Liver (tissue), 9 donors: ENCODE data around the gene SNX9. TPM values are rescaled to one million over a fixed set of nuclear protein-coding genes. Genes with fewer than 3 reads are reported as not detected.
A peak's percentile ranks its signal among the peaks of the same experiment; 100 is the strongest.

Source experiments
- DNase-seq: peaks from one replicate; pipeline ENCODE4 v3.0.0-alpha.2; 2017; ENCODE audit warnings: low spot score
- H3K27ac ChIP-seq, 2 donors: one replicate each; pipeline ENCODE4 v1.7.0; 2013; ENCODE audit warnings: inconsistent platforms in 2 of 2, low read length in 2 of 2, control low read depth in 1 of 2, low read depth in 1 of 2, mild to moderate bottlenecking in 1 of 2
- H3K27me3 ChIP-seq, 4 donors: one replicate each; pipeline versions ENCODE4 v1.6.1 to v1.7.0; 2013; ENCODE audit warnings: low read length in 3 of 4, inconsistent platforms in 1 of 4, mild to moderate bottlenecking in 1 of 4, moderate library complexity in 1 of 4; ENCODE audit not compliant: control insufficient read depth in 4 of 4, insufficient read depth in 4 of 4
- H3K36me3 ChIP-seq, 4 donors: one replicate each; pipeline versions ENCODE4 v1.6.1 to v1.7.0; 2013; ENCODE audit warnings: low read length in 3 of 4, mild to moderate bottlenecking in 3 of 4, low read depth in 1 of 4, moderate library complexity in 1 of 4; ENCODE audit not compliant: control insufficient read depth in 4 of 4, insufficient read depth in 3 of 4
- H3K4me1 ChIP-seq, 4 donors: one replicate each; pipeline versions ENCODE4 v1.6.1 to v1.7.0; 2013; ENCODE audit warnings: low read length in 3 of 4, mild to moderate bottlenecking in 3 of 4, moderate library complexity in 1 of 4; ENCODE audit not compliant: control insufficient read depth in 4 of 4, insufficient read depth in 4 of 4
- H3K4me3 ChIP-seq, 3 donors: one replicate each; pipeline versions ENCODE4 v1.6.1 to v1.7.0; 2013; ENCODE audit warnings: low read length in 3 of 3, control low read depth in 1 of 3, low read depth in 1 of 3, mild to moderate bottlenecking in 1 of 3
- H3K9ac ChIP-seq, 2 donors: one replicate each; pipeline ENCODE4 v1.7.0; 2013; ENCODE audit warnings: low read length in 2 of 2, mild to moderate bottlenecking in 2 of 2, moderate library complexity in 2 of 2, control low read depth in 1 of 2, low read depth in 1 of 2
- H3K9me3 ChIP-seq, 4 donors: one replicate each; pipeline versions ENCODE4 v1.6.1 to v1.7.0; 2013; ENCODE audit warnings: low read length in 3 of 4; ENCODE audit not compliant: control insufficient read depth in 4 of 4
- CTCF ChIP-seq: fragments of 150-350 bp; IDR thresholded peaks from 2 replicates; pipeline ENCODE4 v1.5.1; 2017; ENCODE audit warnings: improper control_type of control experiment, low read depth, low read length; ENCODE audit not compliant: missing input control
- EGR1 ChIP-seq, 2 donors: IDR thresholded peaks; 2 replicates each; pipeline ENCODE4 v1.6.1; 2016 to 2018; ENCODE audit warnings: antibody characterized with exemption in 2 of 2, low read depth in 2 of 2
- FOXA2 ChIP-seq: IDR thresholded peaks from 2 replicates; pipeline ENCODE4 v1.6.1; 2016; ENCODE audit warnings: antibody characterized with exemption
- GABPA ChIP-seq, 2 donors: IDR thresholded peaks in 1 of 2; conservative IDR thresholded peaks in 1 of 2; 2 replicates each; pipeline ENCODE4 v1.6.1; 2016; ENCODE audit warnings: antibody characterized with exemption in 2 of 2, mild to moderate bottlenecking in 1 of 2, moderate library complexity in 1 of 2
- HNF4A ChIP-seq, 2 donors: conservative IDR thresholded peaks; 2 replicates each; pipeline ENCODE4 v1.6.1; 2016; ENCODE audit warnings: antibody characterized with exemption in 2 of 2, mild to moderate bottlenecking in 2 of 2
- HNF4G ChIP-seq: IDR thresholded peaks from 2 replicates; pipeline ENCODE4 v1.6.1; 2016; ENCODE audit warnings: antibody characterized with exemption
- JUND ChIP-seq, 2 donors: IDR thresholded peaks; 2 replicates each; pipeline ENCODE4 v1.6.1; 2016; ENCODE audit warnings: antibody characterized with exemption in 2 of 2
- NR2F2 ChIP-seq: IDR thresholded peaks from 2 replicates; pipeline ENCODE4 v1.6.1; 2016; ENCODE audit warnings: antibody characterized with exemption
- RAD21 ChIP-seq, 2 donors: IDR thresholded peaks; 2 replicates each; pipeline ENCODE4 v1.6.1; 2016; ENCODE audit warnings: antibody characterized with exemption in 2 of 2, mild to moderate bottlenecking in 2 of 2
- RXRA ChIP-seq, 2 donors: IDR thresholded peaks; 2 replicates each; pipeline ENCODE4 v1.6.1; 2017 to 2018; ENCODE audit warnings: antibody characterized with exemption in 2 of 2, mild to moderate bottlenecking in 1 of 2
- SP1 ChIP-seq: IDR thresholded peaks from 2 replicates; pipeline ENCODE4 v1.6.1; 2018; ENCODE audit warnings: antibody characterized with exemption, mild to moderate bottlenecking
- WGBS: extraction: QIAGEN DNeasy Blood & Tissue Kit; methylation state at CpG from one replicate; pipeline ENCODE4 v1.1.7; 2013; 5-methylcytosine and 5-hydroxymethylcytosine counted together
- polyA plus RNA-seq, 2 donors: library from polyadenylated mRNA; stranded (reverse) in 1 of 2; unstranded in 1 of 2; fragments of 200-250 nt in 1 of 2; fragments of >200 nt in 1 of 2; fragmentation: Nextera tagmentation in 1 of 2; extraction: Ambion mirVana in 1 of 2; gene quantifications; one replicate each; pipeline versions ENCODE4 v1.2.1 to v1.2.3, GENCODE V29; 2013 to 2015
- total RNA-seq, 2 donors: library from RNA; depleted of rRNA; stranded (reverse); fragments of >200 nt; gene quantifications; one replicate each; pipeline ENCODE4 v1.2.3, GENCODE V29; 2014
- TF ChIP-seq, protein P1 (sequence below): IDR thresholded peaks from 2 replicates; pipeline ENCODE4 v1.6.1; 2016; ENCODE audit warnings: antibody characterized with exemption, mild to moderate bottlenecking
- donor health status: healthy.
- donor health status: healthy.
- donor health status: healthy.
- donor health status: healthy.
- donor health status: healthy.

Gene SNX9
- total and polyA plus RNA-seq, 4 donors, result 16.4 to 31.0 (median 22.3) TPM

- TF ChIP-seq, protein P1, sequence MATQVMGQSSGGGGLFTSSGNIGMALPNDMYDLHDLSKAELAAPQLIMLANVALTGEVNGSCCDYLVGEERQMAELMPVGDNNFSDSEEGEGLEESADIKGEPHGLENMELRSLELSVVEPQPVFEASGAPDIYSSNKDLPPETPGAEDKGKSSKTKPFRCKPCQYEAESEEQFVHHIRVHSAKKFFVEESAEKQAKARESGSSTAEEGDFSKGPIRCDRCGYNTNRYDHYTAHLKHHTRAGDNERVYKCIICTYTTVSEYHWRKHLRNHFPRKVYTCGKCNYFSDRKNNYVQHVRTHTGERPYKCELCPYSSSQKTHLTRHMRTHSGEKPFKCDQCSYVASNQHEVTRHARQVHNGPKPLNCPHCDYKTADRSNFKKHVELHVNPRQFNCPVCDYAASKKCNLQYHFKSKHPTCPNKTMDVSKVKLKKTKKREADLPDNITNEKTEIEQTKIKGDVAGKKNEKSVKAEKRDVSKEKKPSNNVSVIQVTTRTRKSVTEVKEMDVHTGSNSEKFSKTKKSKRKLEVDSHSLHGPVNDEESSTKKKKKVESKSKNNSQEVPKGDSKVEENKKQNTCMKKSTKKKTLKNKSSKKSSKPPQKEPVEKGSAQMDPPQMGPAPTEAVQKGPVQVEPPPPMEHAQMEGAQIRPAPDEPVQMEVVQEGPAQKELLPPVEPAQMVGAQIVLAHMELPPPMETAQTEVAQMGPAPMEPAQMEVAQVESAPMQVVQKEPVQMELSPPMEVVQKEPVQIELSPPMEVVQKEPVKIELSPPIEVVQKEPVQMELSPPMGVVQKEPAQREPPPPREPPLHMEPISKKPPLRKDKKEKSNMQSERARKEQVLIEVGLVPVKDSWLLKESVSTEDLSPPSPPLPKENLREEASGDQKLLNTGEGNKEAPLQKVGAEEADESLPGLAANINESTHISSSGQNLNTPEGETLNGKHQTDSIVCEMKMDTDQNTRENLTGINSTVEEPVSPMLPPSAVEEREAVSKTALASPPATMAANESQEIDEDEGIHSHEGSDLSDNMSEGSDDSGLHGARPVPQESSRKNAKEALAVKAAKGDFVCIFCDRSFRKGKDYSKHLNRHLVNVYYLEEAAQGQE, result no peak
- TF ChIP-seq CTCF (no peak), HNF4G (no peak)
These were observed 154.2 kb downstream of the SNX9 start (continued) for GRCh38 chr6:157977176-157977804.

DNA sequence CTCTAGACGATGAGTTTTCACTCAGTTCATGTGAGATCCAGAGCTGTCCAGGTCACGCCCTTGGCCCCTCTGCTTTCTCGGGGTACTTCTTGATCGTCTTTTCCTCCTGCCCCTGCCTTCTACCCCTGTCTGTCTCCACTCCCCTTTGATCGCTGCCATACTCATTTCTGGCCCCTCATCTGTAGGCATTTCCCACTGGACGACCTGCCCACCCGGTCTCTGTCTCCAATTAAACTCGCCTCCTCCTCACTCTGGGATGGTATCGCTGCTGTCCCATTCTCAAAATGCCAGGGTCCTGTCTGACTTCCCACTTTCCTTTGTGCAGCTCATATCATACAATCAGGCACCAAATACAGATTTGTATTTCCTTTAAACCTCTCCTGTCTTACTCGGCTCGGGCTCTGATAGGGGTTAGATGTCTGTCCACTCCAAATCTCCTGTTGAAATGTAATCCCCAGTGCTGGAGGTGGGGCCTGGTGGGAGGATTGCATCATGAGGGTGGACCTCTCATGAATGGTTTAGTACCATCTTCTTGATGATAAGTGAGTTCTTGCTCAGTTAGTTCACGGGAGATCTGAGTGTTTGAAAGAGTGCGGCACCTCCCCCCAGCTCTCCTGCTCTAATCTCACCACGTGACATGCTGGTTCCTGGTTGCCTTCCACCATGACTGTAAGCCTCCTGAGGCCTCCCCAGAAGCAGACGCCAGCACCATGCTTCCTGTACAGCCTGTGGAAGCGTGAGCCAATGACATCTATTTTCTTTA lies 155.2 kb downstream of the SNX9 start:
- H3K36me3 ChIP-seq, result no peaks in the 10 kb centered on the region
- H3K27me3 ChIP-seq, result no peaks in the 10 kb centered on the region
- no peak for TF ChIP-seq JUND (IDR thresholded peaks at IDR 0.05)
- no peak for TF ChIP-seq HNF4A (conservative IDR thresholded peaks at IDR 0.05)
- no peak for TF ChIP-seq EGR1 (IDR thresholded peaks at IDR 0.05; ENCODE audit: low read depth in 2 of 2)
- TF ChIP-seq NR2F2, result no peak
- no peak for TF ChIP-seq HNF4G
- no peak for TF ChIP-seq FOXA2
- TF ChIP-seq SP1, result no peak
- TF ChIP-seq RAD21 (IDR thresholded peaks at IDR 0.05), result no peak
- TF ChIP-seq RXRA (IDR thresholded peaks at IDR 0.05), result no peak
- TF ChIP-seq GABPA (IDR thresholded peaks at IDR 0.05 in 1 of 2, conservative IDR thresholded peaks at IDR 0.05 in 1 of 2), result no peak
- WGBS, result 89% methylated on average over 16 of the region's 16 CpGs
- peaks cover 4 to 18% (median 12%) of the 10 kb centered on the region in 4 donors for H3K4me1 ChIP-seq
- no peaks in the 10 kb centered on the region for H3K9me3 ChIP-seq
- no peak for DNase-seq
- no peak overlapping the region for H3K9ac ChIP-seq
- H3K4me3 ChIP-seq, result no peak overlapping the region
- H3K27ac ChIP-seq, result no peak overlapping the region

- TF ChIP-seq HNF4G, result no peak
- no peak for TF ChIP-seq FOXA2
- TF ChIP-seq GABPA (IDR thresholded peaks at IDR 0.05 in 1 of 2, conservative IDR thresholded peaks at IDR 0.05 in 1 of 2), result no peak
- TF ChIP-seq, protein P1, result no peak
- TF ChIP-seq EGR1 (IDR thresholded peaks at IDR 0.05; ENCODE audit: low read depth in 2 of 2), result no peak
- H3K36me3 ChIP-seq, result no peaks in the 10 kb centered on the region
- DNase-seq, result no peak
- H3K27ac ChIP-seq, result no peak overlapping the region
- H3K9ac ChIP-seq, result no peak overlapping the region
- no peaks in the 10 kb centered on the region for H3K27me3 ChIP-seq
- WGBS, result 36% methylated on average over 19 of the region's 19 CpGs
- H3K4me1 ChIP-seq, result peaks cover 9 to 31% (median 21%) of the 10 kb centered on the region in 4 donors
- H3K4me3 ChIP-seq, result peak overlapping the region in 2 of 3 donors; percentile 55 to 88
- H3K9me3 ChIP-seq, result no peaks in the 10 kb centered on the region
These were observed 157.5 kb downstream of the SNX9 start for GRCh38 chr6:157980288-157981131.
